Measurements from ENCODE around the gene PDE10A. TPM values are rescaled to one million over a fixed set of nuclear protein-coding genes. Genes with fewer than 3 reads are reported as not detected.

PDE10A gene
- total RNA-seq, 1 donor, result 5.6 TPM

DNA sequence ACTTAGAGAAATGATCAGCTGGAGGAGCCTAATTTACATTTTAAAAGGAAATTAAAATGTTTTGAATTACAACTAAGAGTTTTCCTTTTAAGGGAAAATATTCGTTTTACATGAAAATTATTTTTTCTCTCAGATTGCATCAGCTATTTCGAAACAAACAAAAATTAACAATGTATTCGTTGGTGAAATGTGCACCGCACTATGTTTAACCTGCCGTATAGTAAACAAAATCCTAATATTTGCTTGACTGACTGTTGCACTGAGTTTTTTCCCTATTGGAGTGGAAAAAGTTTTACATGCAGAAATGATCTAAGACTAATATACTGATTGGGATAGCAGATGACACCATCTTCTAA is 5.7 kb downstream of the PDE10A start:
- TF ChIP-seq, protein P1, sequence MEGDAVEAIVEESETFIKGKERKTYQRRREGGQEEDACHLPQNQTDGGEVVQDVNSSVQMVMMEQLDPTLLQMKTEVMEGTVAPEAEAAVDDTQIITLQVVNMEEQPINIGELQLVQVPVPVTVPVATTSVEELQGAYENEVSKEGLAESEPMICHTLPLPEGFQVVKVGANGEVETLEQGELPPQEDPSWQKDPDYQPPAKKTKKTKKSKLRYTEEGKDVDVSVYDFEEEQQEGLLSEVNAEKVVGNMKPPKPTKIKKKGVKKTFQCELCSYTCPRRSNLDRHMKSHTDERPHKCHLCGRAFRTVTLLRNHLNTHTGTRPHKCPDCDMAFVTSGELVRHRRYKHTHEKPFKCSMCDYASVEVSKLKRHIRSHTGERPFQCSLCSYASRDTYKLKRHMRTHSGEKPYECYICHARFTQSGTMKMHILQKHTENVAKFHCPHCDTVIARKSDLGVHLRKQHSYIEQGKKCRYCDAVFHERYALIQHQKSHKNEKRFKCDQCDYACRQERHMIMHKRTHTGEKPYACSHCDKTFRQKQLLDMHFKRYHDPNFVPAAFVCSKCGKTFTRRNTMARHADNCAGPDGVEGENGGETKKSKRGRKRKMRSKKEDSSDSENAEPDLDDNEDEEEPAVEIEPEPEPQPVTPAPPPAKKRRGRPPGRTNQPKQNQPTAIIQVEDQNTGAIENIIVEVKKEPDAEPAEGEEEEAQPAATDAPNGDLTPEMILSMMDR (IDR thresholded peaks at IDR 0.05; ENCODE audit: insufficient read depth, low read depth, low read length), result no peak
- no peak for DNase-seq (ENCODE audit: low read depth)
- no peak overlapping the region for H3K4me3 ChIP-seq (ENCODE audit: low read depth, low read length)

DNA sequence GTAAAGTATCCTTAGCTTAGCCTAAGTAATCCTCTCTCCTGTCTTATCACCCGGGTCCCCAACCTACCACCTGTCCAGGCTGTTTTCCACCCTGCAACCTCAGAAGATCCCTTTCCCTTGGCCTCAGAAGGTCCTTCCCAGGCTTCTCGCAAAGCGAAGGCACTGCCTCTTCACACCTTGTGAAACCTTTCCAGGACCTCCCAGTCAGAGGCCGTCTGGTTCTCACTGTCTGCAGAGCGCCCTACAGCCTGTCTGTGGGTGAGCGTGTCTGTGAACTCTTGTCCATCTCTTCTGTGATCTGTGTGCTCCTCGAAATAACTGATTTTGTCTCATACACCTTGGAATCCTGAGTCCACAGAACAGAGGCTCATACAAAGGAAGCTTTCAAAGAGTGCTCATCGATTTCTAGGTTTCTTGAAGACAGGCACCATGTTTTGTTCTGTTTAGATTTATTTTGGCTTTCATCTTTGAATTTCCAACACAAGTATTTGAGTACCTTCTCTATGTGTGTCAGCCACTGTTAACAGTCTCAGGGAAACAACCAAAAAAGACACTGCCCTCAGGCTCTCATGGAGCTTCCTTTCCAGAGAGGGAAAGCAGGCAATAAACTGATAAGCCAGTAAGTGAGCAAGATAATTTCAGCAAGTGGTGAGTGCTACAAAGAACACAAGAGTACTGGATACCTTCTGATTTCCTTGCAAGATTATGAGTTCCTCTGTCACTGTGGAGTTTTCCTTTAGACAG is 6.3 kb downstream of the PDE10A start:
- no peak overlapping the region for H3K4me3 ChIP-seq (ENCODE audit: low read depth, low read length)
- no peak for DNase-seq (ENCODE audit: low read depth)
- TF ChIP-seq, protein P1 (IDR thresholded peaks at IDR 0.05; ENCODE audit: insufficient read depth, low read depth, low read length), result no peak

DNA sequence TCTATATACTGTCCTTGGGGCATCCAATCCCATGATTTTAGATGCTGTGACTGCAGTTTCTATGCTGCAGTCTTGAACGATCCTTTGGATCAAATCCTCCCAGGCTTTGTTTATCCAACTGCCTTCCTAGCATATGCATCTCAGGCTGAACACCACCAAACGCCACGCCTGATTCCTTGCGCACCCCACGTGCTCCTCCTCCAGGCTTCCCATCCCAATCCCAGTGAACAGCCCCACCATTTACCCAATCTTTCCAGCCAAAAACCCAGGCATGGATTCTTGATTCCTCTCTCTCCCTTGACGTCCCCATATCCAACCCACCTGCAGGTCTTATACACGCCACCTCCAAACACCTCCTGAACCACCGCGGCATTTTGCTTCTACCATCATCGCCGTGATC is 7.8 kb downstream of the PDE10A start:
- TF ChIP-seq, protein P1 (IDR thresholded peaks at IDR 0.05; ENCODE audit: insufficient read depth, low read depth, low read length), result no peak
- DNase-seq (ENCODE audit: low read depth), result no peak
- H3K4me3 ChIP-seq (ENCODE audit: low read depth, low read length), result no peak overlapping the region

DNA sequence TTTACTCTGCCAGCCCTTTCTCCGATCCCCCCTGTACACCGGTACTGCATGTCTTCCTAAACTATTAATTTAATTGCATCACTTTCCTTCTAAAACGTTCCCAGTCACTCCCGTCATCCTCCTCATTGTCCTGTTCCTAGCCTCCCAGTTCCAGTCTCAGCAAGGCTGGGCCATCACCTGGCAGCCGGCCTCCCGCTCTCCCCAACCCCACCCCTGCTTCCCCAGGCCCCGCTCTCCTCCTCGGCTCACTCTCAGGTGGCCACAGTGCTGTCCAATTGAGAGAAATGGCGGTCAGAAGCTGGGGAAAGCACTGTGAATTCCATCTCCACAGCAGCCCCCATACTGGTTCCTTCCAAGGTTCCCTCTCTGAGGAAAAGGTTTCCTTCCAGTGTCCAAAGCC is 8.9 kb downstream of the PDE10A start:
- H3K4me3 ChIP-seq (ENCODE audit: low read depth, low read length), result no peak overlapping the region
- TF ChIP-seq, protein P1 (IDR thresholded peaks at IDR 0.05; ENCODE audit: insufficient read depth, low read depth, low read length), result no peak
- no peak for DNase-seq (ENCODE audit: low read depth)

DNA sequence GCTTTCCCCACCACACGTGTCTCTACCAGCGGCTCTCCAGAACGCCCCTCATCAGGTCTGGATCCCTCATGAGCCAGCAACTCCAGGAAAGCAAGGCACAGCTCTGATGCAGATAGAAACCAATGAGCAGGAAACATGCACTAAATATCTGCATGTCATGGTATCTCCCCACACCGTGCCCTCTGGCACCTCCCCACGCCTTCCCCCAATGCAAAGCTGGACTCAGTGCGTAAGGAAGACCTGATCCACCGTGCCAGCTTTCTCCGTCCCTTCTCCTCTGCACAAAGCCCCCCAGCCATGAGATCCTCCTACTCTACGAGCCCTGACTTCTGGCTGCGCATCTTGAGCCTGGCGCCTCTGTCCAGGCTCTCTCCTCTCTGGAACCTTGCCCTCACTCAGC is 9.4 kb downstream of the PDE10A start:
- DNase-seq (ENCODE audit: low read depth), result no peak
- H3K4me3 ChIP-seq (ENCODE audit: low read depth, low read length), result no peak overlapping the region

DNA sequence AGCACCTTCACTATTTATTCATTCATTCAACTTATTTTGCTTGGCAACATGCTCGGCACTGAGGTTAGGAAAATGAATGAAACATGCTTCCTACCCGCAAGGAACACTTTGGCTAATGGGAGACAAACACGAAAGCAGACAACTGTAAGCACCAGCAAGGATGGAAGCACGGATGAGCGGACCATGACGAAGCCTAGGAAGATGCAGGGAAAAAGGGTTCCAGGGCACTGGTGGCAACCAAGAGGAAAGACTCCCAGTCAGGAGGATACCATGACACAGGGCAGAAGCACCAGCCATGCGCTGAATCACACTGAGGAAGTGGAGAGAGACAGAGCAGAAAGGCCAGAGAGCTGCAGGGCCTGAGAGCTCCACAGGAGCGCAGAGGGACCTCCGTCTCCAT is 9.8 kb downstream of the PDE10A start:
- H3K4me3 ChIP-seq (ENCODE audit: low read depth, low read length), result no peak overlapping the region
- no peak for DNase-seq (ENCODE audit: low read depth)
- TF ChIP-seq, protein P1 (IDR thresholded peaks at IDR 0.05; ENCODE audit: insufficient read depth, low read depth, low read length), result no peak

More for the DNA sequence above, 9.4 kb downstream of the PDE10A start:
- TF ChIP-seq, protein P1 (IDR thresholded peaks at IDR 0.05; ENCODE audit: insufficient read depth, low read depth, low read length), result no peak

DNA sequence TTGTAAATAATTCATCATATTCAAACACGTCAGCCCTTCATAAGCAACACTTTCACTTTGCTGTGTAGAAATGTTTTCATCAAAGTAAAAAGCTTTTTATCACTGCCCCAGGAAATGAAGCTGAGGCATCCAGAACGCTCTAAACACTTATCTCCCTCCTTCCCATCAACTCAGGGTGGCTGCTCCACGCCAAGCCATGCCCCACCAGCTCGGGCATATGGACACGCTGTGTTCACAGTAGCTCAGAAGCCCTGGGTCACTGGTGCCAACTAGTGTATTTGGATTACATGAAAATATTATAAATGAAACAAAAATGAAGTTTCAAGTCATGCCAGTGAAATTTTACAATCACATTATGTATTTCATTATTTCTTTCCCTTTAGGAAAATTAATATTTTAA is 10.3 kb downstream of the PDE10A start:
- TF ChIP-seq, protein P1 (IDR thresholded peaks at IDR 0.05; ENCODE audit: insufficient read depth, low read depth, low read length), result no peak

More for the DNA sequence above, 10.3 kb downstream of the PDE10A start:
- no peak for DNase-seq (ENCODE audit: low read depth)
- no peak overlapping the region for H3K4me3 ChIP-seq (ENCODE audit: low read depth, low read length)

Data from fibroblast of villous mesenchyme (primary cell).